Stimulated activated CD4-positive, alpha-beta T cell treated with anti-CD3 and anti-CD28 coated beads, Interleukin-4, amount 100 ng/mL, for 4 hours (primary cell): ENCODE results near the gene IL20RA.

Experiments used
- DNase-seq, 2 experiments: peaks; one replicate each; pipeline ENCODE4 v3.0.0-alpha.2; 2020

Gene IL20RA

DNA sequence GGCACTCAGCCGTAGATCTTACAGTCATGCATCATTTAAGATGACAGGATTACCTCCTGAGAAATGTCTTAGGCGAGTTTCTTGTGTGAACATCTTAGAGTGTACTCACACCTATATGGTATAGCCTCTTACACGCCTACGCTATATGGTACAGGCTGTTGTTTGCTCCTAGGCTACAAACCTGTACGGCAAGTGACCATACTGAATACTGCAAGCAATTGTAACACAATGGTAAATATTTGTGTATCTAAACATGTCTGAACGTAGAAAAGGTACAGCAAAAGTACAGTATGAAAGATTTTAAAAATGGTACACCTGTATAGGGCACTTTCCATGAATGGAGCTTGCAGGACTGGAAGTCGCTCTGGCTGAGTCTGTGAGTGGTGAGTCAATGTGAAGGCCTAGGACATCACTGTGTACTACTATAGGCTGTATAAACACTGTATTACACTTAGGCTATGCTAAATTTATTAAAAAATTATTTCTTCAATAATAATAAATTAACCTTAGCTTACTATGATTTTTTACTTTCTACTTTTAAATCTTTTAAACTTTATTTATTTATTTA lies 541 bp upstream of the IL20RA start:
- DNase-seq = no peak

DNA sequence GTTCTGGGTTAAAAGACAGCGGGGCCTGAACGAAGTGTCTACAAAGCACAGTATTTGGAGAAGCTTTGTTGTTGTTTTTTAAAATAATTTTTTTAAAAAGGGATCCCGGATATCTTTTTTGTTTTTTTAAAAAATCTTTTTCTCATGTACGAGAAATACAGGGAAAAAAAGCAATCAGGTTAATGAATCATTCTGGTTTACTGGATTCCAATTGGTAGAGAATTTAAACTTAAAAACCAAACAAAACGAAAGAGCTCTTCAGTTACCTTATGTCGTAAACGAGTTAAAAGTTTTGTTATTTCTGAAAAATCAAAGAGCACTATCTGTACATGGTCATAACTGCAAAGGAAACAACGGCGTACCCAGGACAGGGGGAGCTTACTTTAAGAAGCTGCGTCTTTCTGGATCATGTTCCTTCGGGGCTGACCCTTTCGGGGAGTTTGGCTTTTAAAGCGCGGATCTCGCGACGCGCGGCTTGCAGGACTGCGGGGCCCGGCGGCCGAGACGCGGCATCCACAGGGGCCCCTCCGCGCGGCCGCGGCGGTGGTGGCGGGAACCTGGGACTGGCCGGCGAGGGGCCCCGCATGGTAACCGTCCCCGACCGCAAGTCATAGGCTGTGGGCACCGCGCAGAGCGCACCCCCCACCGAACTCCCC lies 927 bp downstream of the IL20RA start:
- DNase-seq = no peak

DNA sequence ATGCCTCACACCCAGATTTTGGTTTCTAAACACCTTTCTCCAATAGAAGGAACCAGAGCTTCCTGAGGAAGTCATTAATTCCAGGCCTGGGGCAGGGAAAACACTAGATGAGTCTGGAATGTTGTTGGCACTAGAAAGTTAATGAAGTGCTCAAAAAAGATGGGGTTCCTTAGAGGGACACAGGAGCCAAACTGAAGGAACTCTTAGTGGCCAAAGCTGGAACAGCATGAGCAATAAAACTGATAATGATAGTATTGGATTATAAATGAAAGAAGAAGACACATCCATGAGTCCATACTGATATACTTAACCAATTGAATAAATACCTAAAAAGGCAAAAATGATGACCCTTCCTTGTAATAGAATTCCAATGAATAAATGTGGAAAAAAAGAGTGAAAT lies 4.4 kb downstream of the IL20RA start:
- no peak for DNase-seq

DNA sequence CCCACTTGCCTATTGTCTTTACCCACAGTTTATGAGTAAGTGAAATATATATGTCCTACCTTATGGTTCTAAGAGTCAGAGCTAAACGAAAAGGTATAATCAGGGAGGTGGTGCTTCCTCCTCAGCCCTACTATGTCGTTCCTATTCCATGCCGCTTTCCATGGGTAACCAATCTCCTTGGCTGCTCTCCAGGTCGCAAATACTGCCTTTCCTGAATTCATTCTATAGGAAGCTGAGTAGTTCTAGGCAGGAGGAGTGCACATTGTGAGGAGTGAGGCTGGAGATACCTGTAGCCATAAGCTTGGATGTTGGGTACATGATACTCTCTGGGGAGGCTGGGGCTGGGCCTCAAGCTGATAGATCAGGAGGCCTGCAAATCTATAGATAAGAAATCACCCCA lies 5.8 kb downstream of the IL20RA start:
- DNase-seq = no peak

DNA sequence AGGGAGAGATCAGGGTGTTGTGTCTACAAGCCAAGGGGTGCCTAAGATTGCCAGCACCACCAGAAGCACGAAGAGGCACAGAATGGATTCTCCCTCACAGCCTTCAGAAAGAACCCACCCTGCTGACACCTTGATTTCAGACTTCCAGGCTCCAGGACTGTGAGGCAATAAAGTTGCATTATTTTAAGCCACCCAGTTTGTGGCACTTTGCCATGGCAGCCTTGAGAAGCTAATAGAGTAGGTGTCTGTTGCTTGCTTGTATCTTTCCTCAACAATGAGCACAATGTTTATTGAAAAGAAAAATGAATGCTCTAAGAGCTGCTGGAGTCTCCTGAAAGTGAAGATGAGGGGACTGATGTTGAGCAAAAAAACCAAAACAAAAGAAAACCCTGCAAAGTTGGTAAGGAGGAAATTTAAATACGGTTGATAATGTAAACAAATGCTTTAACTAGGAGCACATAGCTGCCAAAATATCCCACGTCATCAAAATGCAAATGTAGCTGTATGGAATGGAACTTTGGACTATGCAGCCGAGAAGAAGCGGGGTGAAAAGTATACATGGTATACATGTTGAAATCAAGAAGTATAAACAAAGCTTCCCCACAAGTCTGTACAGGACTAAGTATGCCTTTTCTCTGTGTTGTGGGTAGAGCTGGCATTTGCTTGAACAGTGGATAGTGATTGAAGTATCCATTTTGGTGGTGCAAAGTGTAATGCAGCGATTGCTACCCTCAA lies 8.0 kb downstream of the IL20RA start:
- DNase-seq = no peak

DNA sequence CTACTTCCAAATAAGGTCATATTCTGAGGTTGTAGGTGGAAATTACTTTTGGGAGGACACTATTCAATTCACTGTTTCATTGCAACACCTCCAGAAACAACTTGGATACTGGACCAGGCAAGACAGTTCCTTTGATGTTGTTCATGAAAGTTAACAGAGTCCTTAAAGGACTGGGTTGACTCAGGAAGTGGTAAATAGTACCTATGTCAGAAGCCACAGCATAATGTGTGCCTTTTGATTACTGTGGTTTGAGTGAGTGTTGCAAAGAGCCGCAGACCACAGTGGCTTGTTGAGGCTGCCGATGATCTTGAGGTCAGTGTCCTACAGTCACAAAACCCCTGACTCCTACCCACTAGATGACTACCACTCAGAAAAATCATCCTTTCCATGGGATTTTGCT lies 10.9 kb downstream of the IL20RA start:
- peak in 1 of 2 experiments; percentile 21 for DNase-seq

DNA sequence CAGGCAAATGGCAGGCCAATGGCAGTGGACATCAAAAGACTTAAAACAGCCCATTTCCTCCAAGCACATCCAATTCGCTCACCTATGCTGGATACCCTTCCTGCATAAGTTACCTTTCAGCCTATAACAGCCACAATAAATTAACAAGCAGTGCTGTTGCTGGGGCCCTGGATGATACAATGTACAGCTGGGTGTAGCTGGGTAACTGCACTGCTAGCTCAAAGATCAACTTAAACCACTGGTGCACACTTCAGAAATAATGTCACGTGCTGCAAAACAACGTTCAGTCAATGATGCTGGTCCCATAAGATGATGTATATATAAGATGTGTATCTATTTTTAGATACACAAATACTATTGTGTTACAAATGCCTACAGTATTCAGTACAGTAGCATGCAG lies 13.6 kb downstream of the IL20RA start:
- no peak for DNase-seq

DNA sequence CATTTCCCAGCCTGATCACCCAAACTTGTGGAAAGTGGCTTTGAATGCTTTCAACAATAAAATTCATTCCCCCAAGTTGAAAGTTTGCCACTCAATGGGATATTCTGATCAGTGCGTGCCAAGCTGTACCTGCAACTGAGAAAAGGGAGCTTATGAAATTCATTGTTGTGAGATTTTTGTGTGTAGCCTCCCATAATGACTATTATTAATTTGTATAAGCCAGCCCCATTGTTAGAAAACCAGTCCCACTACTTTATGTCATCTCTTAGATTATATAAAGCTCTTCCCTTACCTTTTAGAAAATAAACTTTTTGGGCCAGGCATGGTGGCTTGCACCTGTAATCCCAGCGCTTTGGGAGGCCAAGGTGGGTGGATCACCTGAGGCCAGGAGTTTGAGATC lies 15.9 kb downstream of the IL20RA start:
- no peak for DNase-seq

DNA sequence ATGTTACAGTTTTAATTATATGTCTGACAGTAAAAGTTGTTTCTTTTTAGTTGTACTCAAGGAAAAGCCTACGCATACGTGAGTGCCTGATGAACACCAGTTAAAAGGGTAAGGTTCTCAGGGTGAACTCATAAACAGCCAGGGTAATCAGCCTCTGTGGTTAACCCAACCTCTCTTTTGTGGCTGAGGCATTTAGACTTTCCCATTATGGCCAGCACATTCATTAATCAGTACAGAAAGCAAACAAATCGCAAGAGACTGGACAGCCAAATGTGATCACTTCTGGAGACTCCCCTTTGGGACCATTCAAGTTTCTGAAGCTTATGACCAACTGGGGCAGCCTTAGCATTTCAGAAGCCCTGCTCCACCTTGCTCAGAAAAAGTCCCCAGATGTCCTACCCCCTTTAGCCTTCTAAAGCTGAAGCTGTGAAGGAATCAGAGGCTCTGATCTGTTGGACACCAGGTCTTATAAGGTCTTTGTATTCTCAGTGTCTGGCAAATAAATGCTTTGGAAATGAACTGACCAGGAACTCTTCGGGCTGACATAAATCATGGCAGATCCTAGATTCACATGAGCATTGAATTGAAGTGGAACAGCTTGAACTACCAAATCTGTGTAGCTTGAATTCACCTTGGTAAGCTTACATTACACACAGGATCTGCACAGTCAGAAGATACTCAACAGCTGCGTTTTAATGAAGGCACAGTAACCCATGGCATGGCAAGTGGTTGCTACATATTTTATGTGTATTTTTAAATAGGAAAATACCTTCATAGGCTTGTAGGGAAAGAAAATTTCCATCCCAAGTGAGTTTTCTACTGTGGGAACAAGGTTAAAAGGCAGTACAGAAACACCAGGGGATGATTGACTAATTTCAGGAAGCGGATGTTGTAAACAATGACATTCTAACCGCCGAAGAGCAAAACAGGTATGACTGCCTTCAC lies 18.7 kb downstream of the IL20RA start:
- DNase-seq = no peak

DNA sequence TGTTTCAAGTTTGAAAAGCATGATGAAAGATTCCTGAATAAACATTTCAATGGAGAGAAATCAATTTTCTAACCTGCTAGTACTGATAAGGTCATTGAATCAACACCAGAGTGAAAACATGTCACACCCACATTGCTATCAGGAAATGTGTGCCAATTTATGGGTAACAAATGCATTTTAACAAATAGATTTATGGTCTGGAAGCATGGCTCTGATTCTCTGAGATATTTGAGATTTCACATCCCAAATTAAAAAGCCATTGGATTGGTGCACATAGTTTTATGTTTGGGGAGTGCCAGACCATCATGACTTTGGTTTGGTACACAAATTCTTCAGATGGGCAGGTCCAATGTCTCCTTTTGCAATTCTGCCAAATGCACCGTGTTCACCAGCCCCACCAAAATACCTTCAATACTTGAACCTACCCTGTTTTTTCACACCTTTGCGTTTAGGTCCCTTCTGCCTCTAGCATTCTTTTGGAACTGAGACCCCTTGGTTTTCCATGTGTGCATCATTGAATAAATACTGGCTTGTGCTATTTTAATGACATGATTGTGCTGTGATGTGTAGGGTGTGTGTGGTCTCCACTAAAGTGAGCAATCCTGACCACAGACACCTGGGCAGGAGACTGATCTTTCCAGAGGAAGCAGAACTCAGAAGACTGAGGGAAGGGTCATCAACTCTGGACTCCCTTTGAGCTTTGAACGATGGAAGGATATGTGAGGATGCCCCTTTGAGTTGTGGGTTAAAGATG lies 20.4 kb downstream of the IL20RA start:
- DNase-seq = no peak

DNA sequence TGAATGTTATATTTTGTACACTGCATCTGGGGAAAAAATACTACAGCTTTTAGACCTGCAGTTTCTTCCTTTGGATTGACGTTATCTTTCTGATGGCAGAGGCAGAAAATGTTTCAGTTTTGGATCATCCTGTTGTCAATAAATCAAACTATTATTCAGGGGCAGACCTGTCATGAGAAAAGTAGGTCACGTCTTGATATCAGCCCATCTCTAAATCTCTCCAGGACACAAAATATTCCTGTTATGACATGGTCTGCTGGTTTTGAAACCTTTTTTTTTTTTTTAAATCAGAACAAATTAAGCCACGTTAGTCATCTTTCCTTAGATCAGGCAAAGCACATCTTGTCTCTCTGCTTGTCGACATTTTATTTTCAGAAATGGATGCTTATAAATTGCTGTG lies 24.0 kb downstream of the IL20RA start:
- DNase-seq = no peak

DNA sequence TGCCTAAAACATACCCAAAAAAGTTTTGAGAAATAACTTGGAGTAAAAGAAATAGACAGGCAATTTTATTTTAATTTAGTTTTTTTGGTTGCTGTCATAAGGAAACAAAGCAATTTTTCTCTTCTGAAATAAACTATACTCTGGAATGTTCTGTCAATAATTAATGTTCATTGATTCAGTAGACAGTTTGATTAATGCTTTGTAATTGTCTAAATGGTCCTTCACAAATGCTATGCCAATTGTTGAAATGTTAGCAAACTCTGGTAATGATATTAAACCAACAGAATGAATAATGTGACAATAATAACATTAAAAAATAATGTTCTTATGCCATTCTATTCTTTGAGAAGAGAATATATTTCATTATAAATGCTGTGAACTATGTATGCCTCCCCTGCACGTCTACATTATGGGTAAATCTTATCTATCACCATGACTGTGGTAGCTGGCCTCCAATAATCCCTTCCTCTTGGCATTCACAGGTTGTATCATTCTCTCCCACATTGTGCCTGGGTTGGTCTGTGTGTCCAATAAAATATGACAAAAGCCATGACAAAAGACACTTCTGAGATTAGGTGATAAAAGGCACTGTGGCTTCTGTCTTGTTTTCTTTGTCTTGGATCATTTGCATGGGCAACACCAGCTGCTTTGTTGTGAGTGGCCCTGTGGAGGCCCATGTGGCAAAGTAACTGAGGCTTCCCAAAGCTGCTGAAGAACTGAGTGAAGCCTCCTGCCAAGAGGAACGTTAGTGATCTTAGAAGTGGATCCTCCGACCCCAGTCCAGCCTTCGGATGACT lies 25.1 kb downstream of the IL20RA start:
- no peak for DNase-seq

DNA sequence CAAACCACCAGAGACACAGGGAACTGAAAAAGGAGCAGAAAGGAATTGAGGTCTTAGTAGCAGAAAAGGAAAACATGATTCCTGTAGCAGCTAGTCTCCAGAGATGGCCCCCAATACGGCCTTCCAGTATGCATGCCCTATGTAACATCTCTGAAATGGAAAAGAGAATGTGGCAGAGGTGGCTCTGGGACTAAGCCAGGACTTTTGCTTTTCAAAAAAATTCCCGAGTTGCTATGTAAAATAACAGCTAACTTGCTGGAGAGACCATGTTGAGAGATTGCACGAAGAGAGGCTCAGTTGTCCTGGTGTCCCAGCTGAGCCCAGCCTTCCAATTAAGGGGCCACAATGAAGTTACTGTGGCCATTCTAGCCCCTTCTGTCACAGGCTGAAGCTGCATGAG lies 27.7 kb downstream of the IL20RA start:
- no peak for DNase-seq

DNA sequence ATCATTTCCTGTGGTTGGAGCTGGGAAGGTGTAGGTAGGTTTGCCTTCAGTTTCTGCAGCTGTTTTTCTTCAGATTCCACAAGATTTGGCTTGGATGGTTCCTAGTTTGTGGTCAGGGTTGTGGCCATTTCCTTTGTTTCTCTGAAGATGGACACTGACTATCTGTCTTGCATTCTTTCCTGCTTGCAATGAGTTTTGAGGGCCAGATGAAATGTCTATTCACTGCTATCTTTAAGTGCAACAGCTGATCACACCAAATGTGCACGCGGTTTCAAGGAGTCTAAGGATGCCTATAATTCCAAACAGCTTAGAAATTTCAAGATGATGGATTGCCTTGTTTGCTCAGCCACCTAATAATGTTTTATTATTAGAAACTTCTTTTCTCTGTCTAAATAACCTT lies 28.4 kb downstream of the IL20RA start:
- DNase-seq = no peak

DNA sequence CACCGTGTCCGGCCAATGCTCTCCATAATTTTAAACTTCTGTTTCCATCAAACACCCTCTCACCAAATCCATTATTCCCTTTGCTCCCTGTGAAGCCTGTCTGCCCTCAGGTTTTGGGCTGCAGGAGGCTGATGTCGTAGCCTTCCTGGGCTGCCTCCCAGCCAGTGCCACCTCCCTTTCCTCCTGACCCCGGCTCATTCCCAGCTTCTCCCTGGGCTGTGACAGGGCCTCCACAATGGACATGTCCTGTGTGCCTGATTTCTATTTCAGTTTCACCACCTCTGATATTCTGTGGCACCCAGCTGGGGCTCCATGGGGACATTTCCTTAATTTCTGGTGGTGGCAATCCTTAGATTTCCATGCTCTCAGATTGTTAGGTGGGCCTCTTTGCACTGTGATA lies 28.8 kb downstream of the IL20RA start:
- no peak for DNase-seq

DNA sequence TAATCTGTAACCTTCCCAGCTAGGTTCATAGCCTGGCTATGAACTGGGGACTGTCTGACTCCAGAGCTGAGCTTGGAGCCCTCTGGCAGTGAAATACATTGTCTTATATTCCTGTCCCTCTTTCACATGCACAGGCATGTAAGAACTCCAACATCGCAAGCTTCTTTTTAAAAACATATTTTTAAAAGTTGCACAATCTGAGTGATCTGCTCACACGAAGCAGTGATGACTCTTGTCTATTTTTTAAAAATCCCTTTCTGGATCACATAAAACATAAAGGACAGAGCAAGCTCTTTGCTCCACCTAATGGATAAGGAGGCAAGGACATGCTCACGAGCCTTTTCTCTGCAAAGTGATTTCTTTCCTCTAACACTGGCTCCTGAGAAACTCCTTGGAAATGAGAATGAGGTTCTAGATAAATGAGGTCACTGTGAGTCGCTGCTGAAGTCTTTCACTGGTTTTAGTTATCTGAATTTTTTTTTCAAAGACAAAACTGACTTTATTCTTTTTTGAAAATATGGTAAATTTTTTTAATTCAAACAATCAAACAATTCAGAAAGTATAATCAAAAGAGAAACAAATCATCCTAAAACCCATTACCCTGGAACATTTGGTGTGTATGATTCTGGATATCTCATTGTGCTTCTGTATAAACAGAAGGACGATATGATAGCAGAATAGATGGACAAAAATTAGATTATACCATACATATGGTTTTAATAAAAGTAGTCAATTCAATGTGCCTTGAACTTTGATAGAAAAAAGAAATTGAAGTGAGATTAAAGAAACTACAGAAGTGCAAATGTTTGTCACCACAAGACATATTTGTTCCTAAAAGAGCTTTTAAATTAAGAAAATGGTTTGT lies 30.8 kb downstream of the IL20RA start:
- no peak for DNase-seq

DNA sequence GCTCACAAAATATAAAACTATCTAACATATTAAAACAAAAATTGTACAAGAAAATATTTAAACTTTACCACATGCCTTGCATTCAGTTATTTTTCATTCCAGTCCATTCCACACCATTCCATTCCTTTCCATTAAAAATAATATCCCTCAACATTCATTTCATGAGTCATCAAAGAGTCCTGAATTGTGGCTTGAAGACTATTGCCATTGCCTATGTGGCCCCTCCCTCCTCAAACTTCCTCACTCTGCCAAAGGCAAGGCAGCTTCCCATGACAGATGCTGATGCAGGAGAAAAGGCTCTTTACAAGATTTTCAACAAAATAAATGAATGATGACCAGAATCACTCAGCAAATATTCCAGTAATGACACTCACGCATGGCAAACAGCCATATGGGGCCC lies 31.7 kb downstream of the IL20RA start:
- DNase-seq = no peak

DNA sequence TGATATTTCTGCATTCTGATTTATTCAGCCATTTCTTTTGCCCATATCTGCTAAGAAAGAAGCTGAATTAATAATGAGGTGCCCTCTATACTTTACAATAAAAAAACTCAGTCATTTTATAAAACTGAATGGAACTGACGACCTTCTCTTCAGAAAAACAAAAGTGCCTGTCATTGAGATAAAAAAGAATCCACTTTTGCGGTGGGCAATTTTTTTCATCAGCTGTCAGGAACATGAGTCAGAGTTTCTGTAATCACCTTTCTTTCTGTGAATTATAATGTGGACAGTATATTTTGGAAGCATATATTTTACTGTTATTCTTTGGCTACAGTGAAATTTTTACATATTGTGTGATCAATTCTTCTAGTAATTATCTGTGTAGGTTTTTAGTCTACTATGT lies 33.4 kb downstream of the IL20RA start:
- DNase-seq = no peak

DNA sequence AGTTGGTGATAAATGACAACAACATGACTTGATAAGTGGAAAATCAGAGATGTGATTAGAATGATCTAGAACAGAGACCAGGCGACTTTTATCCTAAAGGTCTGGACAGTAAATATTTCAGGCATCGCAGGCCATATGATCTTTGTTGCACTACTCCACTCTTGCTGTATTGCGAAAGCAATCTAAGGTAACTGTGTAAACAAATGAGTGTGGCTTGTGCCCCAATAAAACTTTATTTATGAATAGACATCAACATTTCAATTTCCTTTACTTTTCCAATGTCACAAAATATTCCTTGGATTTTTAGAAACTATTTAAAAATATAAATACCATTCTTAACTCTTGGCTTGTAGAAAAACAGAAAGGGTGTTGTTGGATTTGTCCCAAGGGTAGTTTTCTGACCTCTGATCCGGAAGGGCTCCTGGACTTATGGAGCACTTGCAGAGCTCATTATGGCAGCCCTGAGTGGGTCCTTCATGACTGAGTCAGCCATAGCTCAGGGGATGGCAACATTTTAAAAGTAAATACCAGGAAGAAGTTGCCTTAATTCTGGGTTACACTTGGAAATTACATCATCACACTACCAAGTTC lies 34.5 kb downstream of the IL20RA start:
- no peak for DNase-seq

DNA sequence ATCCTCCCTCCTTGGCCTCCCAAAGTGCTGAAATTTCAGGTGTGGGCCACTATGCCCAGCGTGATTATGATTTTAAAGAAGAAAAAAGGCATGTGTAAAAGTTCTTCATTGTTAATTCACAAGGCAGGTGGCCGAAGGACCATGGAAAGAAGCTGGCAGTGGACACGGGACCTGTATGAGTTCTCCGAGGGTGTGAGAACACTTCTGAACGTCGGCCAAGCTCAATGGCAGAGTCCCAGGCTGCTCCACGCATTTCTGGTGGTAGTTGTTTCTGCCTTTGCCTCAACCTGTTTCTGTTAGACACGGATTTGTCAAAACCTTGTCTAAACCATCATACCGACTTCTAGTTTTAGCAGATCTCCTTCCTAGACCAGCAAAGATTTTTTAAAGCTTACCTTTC lies 36.6 kb downstream of the IL20RA start:
- no peak for DNase-seq
